Activated naive CD8-positive, alpha-beta T cell treated with anti-CD3 and anti-CD28 coated beads, Interleukin-2, amount 10 ng/mL, durations not matched to agents 7 days and 5 days (primary cell): ENCODE measurements around the gene SLC16A6. TPM values are rescaled to one million over a fixed set of nuclear protein-coding genes. Genes with fewer than 3 reads are reported as not detected.

Experiments used
- total RNA-seq, 2 experiments: library from RNA; stranded (reverse); gene quantifications; one replicate each; pipeline ENCODE4 v1.2.3, GENCODE V29; 2021

The SLC16A6 gene
- total RNA-seq, 2 experiments from 2014 or later = 5.8 to 6.5 TPM

Other genes with a start within 250 kb of the SLC16A6 start
- gene AMZ2, start 43.1 kb downstream of the SLC16A6 start, total RNA-seq = 10 to 100 TPM; 84.2 to 84.5 TPM
- gene ARSG, start 368 bp upstream of the SLC16A6 start, total RNA-seq = 10 to 100 TPM; 10.4 to 10.9 TPM
- gene WIPI1, start 166.4 kb upstream of the SLC16A6 start, total RNA-seq = 10 to 100 TPM; 29.7 to 34.8 TPM
- gene PRKAR1A, start 221.3 kb upstream of the SLC16A6 start, total RNA-seq = 100 to 1,000 TPM; 208 to 226 TPM